Activated T-cell treated with anti-CD3 and anti-CD28 coated beads, Interleukin-2, amount 50 U/mL, for 48 hours (primary cell): Measurements from ENCODE around the gene OR4Q3.
"Not testable (repeated sequence)": the region's sequence is repeated elsewhere in the genome, so short reads cannot be mapped to it uniquely, and the experiment has no call there.

Experiments used
- DNase-seq, 2 experiments: peaks; one replicate each; pipeline ENCODE4 v3.0.0-alpha.2; 2020

OR4Q3 gene

DNA sequence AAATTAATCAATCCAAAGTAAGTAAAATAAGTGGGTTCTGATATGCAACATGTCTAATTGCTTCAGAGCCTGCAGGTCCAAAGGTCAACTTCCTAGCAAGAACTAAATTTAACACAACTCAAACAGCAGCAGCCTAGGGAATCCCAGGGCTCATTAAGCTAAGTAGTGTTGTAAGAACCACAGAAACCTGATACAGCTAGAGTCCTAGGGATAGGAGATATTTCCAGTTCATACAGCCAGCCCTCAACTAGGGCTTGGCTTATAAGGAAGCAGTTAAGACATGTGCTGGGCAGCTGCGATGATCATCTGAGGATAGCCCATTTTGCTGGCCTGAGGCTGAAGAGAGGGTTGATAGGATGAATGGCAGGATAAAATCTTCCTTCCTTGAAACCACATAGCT lies at the start of gene OR4Q3:
TSS of gene OR4Q3 (plus strand) at position 316 of the 400 bp plus-strand sequence.
- no peak for DNase-seq

DNA sequence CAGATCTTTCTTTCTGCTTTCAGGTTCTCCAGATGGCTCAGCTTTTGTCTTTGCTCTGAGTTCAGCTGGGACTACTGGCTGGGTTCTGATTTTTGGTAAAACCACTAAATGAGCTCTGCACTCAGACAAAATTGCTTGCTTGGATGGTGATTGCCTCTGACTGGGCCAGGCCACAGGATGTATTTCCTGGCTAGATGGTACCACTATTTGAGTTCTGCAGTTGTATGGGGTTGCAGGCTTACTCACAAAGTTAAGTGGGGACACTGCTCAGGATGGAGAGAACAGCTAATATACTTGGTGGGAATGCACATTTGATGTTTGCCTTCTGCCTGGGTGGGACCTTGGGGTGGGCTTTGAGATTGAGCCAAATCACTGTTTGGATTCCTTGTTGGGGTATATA lies 14.0 kb upstream of the OR4Q3 start:
- no peak for DNase-seq

DNA sequence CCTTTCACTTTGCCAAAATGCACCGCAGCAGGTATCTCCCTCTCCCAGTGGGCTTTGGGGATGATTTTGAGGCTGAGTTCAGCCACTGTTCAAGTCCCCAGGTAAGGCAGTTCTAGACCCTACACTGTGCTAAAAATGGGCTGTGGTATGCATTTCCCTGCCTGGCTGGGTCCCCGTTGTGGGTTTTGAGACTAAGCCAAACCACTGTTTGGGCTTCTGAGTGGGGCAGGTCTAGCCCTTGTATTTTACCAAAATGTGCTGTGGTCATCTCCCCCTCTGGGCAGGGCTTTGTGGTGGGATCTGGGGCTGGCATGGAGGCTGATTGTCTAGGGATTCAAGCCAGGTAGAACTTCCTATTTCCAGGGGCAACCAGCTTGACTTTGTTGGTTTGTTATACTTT lies 13.6 kb upstream of the OR4Q3 start:
- no peak for DNase-seq

DNA sequence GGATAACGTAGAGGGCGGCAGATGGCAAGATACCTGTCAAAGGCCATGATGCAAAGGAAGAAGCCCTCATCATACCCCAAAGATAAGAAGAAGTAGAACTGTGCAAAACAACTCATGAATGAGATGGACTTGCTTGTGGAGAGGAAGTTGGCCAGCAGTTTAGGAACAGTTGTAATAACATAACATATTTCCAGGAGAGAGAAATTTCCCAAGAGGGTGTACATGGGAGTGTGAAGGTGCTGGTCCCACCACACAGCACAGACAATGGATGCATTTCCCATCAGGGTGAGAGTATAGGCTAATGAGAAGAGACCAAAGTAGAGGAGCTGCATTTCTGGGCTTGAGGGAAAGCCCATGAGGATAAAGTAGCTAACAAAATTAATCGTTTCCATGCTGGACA lies 9.5 kb upstream of the OR4Q3 start:
- DNase-seq: not testable (repeated sequence)

DNA sequence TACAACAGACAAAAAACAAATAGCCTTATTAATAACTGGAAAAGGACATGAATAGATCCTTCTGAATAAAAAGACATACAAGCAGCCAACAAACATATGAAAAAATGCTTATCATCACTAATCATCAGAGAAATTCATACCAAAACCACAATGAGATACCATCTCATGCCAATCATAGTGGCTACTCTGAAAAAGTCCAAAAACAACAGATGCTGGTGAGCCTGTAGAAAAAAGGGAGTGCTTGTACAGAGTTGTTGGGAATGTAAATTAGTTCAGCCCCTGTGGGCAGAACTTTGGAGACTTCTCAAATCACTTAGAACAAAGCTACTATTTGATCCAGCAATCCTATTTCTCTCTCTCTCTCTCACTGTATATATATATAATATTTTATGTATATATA lies 8.9 kb downstream of the OR4Q3 start:
- DNase-seq: not testable (repeated sequence)

DNA sequence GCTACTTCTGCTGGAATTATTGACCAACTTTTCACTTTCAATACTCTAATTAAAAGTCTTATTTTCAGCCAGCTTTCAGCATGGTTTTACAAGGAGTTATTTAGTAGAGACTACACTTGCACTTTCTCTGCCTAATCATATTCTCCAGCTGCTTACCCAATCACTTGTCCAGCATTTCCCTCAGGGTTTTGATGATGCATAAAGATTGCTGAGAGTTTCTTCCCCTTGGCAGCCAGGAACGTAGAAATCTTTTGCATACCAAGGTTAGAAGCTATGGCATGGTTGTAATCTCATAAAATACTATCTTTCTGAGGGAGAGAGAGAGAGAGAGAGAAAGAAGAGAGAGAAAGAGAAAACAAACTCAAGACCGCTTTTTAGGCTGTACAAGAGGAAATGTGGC lies 10.8 kb downstream of the OR4Q3 start:
- DNase-seq: no peak

DNA sequence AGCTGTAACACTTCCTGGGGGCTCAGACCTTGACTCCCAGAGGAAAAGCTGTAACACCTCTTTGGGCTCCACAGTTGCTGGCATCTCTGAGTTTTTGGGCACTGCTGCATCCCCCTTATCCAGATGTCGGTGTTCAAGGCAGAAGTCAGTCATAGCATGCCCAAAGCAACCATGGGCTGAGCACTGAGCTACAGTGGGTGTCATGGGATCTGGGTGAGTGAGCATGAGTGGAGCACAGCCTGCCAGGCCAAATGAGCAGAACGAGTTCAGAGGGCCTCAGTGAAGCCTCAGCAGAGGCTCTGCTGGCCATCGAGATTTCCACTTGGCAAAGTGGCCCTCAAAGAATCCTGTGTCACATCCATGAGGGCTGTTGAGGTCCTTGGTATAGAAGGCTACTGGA lies 28.1 kb downstream of the OR4Q3 start:
- DNase-seq: not testable (repeated sequence)

DNA sequence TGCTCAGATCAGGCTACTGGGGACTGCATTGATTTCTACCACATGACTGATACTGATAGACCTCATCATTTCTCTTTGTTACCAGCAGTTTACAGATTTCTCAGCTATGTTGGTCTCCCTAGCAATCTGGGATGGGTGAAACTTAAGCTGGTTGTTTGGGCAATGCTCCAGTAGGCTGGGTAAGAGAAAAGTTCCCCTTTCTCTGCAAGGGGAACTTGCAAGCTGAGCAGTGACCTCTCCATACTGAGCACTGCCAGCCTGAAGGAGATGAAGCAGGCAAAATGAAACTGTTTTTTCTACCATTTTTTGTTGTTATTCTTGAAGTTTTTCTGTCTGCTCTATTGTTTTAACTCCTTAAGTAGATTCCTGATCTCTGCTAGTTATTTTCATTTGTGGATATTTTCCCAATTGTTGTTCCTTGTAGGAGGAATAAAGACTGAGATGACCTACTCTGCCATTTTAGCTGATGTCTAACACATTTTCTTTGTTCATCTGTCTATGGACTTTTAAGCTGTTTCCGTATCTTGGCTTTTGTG lies 28.6 kb downstream of the OR4Q3 start:
- DNase-seq: no peak

DNA sequence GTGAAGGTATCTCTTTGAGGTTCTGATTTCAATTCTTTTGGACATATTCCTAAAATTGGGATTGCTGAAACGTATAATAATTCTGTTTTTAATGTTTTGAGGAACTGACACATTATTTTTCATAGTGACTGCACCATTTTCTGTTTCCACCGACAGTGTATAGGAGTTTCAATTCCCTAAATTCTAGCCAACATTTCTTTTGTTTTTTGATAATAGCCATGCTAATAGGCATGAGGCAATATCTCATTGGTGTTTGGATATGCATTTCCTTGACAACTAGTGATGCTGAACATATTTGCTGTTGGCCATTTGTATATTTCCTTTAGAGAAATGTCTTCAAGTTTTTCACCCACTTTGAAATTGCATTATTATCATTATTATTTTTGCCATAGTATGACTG lies 29.1 kb downstream of the OR4Q3 start:
- DNase-seq: not testable (repeated sequence)

DNA sequence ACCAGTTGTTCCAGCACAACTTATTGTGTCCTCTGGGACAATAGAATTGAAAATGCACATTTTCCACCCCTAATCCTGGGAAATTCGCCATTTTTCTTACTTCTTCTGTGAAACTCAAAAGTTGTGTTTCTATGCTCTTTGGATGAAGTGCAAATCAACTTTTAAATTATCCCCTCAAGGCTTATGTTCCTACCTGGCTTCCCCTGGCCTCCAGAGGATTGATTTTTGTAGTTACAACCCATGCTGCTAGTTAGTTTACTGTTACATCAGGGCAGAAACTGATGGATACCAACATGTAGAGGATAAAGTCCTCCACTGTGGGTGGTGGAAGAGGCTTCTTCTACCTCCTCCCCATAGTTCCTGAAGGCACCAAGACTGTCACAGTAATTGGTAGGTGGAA lies 29.8 kb downstream of the OR4Q3 start, which contains the start of gene OR4M1:
TSS of gene OR4M1 (plus strand) at position 301 of the 400 bp plus-strand sequence. CDS start 6,819 bp downstream, outside the sequence.
- DNase-seq: not testable (repeated sequence)

DNA sequence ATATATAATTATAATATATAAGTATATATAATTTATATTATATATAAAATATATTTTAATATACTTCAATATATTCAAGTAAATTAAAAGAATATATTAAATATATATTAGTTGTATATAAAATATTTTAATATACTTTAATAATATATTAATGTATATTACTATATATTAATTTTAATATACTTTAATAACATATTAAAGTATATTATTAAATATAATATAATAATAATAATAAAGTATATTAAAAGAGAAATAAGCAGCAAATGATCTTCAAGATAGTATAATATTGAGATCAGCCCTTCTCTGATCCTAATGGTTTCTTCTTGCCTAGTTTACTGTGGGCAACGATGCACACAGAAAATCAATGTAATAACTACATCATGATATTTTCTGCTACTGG lies 32.2 kb downstream of the OR4Q3 start:
- DNase-seq: no peak

DNA sequence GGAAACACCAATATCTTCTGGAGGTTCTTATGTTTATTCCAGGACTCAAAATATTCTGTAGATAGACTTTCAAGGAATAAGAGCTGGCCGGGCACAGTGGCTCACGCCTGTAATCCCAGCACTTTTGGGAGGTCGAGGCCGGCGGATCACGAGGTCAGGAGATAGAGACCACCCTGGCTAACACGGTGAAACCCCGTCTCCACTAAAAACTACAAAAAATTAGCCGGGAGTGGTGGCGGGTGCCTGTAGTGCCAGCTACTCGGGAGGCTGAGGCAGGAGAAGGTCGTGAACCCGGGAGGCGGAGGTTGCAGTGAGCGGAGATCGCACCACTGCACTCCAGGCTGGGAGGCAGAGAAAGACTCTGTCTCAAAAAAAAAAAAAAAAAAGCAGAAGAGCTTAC lies 42.5 kb downstream of the OR4Q3 start:
- DNase-seq: not testable (repeated sequence)

DNA sequence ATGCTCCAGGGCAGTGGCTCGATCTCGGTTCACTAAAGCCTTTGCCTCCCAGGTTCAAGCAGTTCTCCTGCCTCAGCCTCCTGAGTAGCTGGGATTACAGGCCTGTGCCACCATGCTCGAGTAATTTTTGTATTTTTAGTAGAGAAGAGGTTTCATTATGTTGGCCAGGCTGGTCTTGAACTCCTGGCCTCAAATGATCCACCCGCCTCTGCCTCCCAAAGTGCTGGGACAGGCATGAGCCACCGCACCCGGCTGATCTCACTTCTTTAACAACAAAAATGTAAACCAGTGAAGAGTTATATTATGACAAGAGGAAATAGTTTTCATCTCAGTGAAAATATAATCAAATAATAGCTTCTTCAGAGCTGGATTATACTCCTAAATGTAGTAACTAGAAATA lies 43.9 kb downstream of the OR4Q3 start:
- DNase-seq: not testable (repeated sequence)

DNA sequence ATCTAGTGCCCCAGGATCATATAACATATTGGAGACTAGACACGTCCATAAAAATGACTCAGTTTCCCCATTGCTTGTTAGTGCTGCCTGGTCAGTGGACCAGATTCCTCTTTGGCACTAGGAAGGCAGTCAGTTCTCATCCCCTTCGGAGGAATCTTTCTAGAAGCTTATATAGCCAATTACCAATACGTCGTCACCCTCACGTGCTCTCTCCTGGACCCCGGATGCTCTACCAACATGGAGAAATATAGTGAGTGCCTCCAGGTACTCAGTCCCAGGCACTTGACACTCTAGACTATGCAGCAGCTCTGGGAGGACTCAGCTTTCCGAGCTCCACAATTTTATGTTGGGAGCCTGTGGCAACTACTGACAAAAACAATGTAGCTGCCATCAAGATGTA lies 44.8 kb downstream of the OR4Q3 start:
- DNase-seq: not testable (repeated sequence)

DNA sequence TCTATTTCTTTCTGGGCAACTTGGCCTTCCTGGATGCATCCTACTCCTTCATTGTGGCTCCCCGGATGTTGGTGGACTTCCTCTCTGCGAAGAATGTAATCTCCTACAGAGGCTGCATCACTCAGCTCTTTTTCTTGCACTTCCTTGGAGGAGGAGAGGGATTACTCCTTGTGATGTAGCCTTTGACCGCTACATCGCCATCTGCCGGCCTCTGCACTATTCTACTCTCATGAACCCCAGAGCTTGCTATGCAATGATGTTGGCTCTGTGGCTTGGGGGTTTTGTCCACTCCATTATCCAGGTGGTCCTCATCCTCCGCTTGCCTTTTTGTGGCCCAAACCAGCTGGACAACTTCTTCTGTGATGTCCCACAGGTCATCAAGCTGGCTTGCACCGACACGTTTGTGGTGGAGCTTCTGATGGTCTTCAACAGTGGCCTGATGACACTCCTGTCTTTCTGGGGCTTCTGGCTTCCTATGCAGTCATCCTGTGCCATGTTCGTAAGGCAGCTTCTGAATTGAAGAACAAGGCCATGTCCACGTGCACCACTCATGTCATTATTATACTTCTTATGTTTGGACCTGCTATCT lies 53.2 kb downstream of the OR4Q3 start:
- not testable (repeated sequence) for DNase-seq
